Measurements from ENCODE around the gene LMO4. TPM values are rescaled to one million over a fixed set of nuclear protein-coding genes. Genes with fewer than 3 reads are reported as not detected.

LMO4 gene
- total RNA-seq, 1 donor from 2014 or later, result 42.9 TPM

DNA sequence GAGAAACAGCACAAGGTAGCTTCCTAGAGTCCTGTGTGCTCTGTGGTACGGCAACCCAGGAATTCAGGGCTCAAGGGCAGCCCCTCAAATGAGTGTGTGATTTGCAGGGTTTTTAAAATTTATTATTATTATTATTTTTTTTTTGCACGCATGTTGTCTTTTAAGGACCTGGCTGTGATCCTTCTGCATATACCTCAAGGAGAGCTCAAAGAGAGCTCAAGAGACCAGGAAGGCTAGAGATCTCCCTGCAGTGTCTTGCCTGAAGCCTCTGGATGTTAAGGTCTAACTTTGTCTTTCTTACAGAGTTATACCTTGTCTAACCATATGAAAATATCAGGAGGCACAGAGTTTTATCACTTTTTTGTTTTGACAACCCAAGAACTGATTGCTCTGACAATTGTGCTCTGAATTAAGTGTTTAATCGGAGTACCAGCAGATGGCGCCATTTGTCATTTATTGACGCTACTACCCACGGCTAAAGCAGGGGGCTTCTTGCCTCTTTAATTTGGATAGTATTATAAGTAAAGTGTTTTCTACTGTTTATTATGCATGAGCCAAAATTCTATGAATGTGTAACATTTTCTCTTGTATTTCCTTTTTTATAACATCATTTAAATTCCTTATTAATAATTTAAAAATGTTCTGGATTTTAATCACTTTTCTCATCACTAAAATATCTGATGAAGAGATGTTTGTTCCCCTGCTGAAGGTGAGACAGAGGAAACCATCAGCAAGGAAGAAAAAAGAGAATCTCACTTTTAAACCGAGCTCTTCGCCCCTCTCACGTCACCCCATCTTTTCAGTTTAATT, 35.8 kb upstream of the LMO4 start:
- H3K4me1 Mint-ChIP-seq (ENCODE audit: low read depth, unreplicated experiment), result peaks cover 11% of the 10 kb centered on the region
- no peak overlapping the region for H3K27ac ChIP-seq (ENCODE audit: low read depth, low read length)
- H3K4me3 Mint-ChIP-seq (ENCODE audit: unreplicated experiment), result no peak overlapping the region
- peak; percentile 27 for DNase-seq (ENCODE audit: low read depth)
- H3K4me3 ChIP-seq (ENCODE audit: insufficient read depth, low read depth, low read length), result no peak overlapping the region
- no peak overlapping the region for H3K9ac ChIP-seq (ENCODE audit: low read length)
- no peak overlapping the region for H2AFZ ChIP-seq (ENCODE audit: low read depth, low read length)
- H4K20me1 ChIP-seq (ENCODE audit: insufficient read depth, low read length), result no peaks in the 10 kb centered on the region
- FAIRE-seq, result no peak
- H3K27me3 Mint-ChIP-seq (ENCODE audit: low read depth, unreplicated experiment), result no peaks in the 10 kb centered on the region
- peaks cover 3% of the 10 kb centered on the region for H3K4me1 ChIP-seq (ENCODE audit: insufficient read depth, low read length)
- H3K27ac Mint-ChIP-seq (ENCODE audit: unreplicated experiment), result no peak overlapping the region
- H3K4me2 ChIP-seq (ENCODE audit: low read length), result no peak overlapping the region
- H3K9me3 Mint-ChIP-seq (ENCODE audit: unreplicated experiment), result peaks cover 2% of the 10 kb centered on the region
- H3K27me3 ChIP-seq (ENCODE audit: insufficient read depth, low read length), result no peaks in the 10 kb centered on the region
- TF ChIP-seq CTCF (IDR thresholded peaks at IDR 0.05; ENCODE audit: insufficient read depth, low read depth, low read length) (peak; percentile 82), EZH2 (IDR thresholded peaks at IDR 0.05; ENCODE audit: insufficient read depth, low read length) (no peak)
- H3K36me3 ChIP-seq (ENCODE audit: insufficient read depth, low read length), result no peaks in the 10 kb centered on the region
- no peaks in the 10 kb centered on the region for H3K9me3 ChIP-seq (ENCODE audit: insufficient read depth, low read depth, low read length)
- H3K79me2 ChIP-seq (ENCODE audit: insufficient read depth, low read length), result no peaks in the 10 kb centered on the region
- peaks cover 1% of the 10 kb centered on the region for H3K36me3 Mint-ChIP-seq (ENCODE audit: low read depth, unreplicated experiment)

DNA sequence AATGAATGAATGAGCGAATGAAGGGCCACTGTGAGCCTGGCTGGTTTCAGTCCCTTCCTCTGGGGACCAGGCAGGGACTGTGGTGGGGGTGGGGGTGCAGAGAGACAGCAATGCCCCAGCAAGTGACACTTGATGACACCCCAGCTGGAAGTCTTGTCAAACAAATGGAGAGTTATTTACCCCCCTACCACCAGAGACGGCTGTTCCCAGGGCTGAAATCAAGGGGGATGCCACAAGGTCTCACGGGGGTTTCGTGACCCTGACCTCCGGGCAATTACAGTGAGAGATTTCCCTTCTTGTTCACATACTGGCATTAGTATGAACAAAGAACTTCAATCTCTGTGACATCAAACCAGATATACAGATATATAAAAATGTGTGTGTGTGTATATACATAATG, 34.0 kb upstream of the LMO4 start:
- TF ChIP-seq EZH2 (IDR thresholded peaks at IDR 0.05; ENCODE audit: insufficient read depth, low read length), result no peak
- Mint-ChIP-seq H3K27ac (ENCODE audit: unreplicated experiment) (no peak overlapping the region), H3K9me3 (ENCODE audit: unreplicated experiment) (peaks cover 2% of the 10 kb centered on the region), H3K36me3 (ENCODE audit: low read depth, unreplicated experiment) (peaks cover 1% of the 10 kb centered on the region), H3K27me3 (ENCODE audit: low read depth, unreplicated experiment) (peaks cover 3% of the 10 kb centered on the region), H3K4me1 (ENCODE audit: low read depth, unreplicated experiment) (peaks cover 11% of the 10 kb centered on the region), H3K4me3 (ENCODE audit: unreplicated experiment) (no peak overlapping the region)
- H4K20me1 ChIP-seq (ENCODE audit: insufficient read depth, low read length), result no peaks in the 10 kb centered on the region
- no peaks in the 10 kb centered on the region for H3K79me2 ChIP-seq (ENCODE audit: insufficient read depth, low read length)
- FAIRE-seq, result no peak
- H2AFZ ChIP-seq (ENCODE audit: low read depth, low read length), result no peak overlapping the region
- H3K36me3 ChIP-seq (ENCODE audit: insufficient read depth, low read length), result no peaks in the 10 kb centered on the region
- no peak for DNase-seq (ENCODE audit: low read depth)
- peaks cover 3% of the 10 kb centered on the region for H3K4me1 ChIP-seq (ENCODE audit: insufficient read depth, low read length)
- H3K9ac ChIP-seq (ENCODE audit: low read length), result no peak overlapping the region
- H3K27me3 ChIP-seq (ENCODE audit: insufficient read depth, low read length), result no peaks in the 10 kb centered on the region
- H3K9me3 ChIP-seq (ENCODE audit: insufficient read depth, low read depth, low read length), result no peaks in the 10 kb centered on the region
- H3K4me3 ChIP-seq (ENCODE audit: insufficient read depth, low read depth, low read length), result no peak overlapping the region
- no peak overlapping the region for H3K4me2 ChIP-seq (ENCODE audit: low read length)
- no peak overlapping the region for H3K27ac ChIP-seq (ENCODE audit: low read depth, low read length)

DNA sequence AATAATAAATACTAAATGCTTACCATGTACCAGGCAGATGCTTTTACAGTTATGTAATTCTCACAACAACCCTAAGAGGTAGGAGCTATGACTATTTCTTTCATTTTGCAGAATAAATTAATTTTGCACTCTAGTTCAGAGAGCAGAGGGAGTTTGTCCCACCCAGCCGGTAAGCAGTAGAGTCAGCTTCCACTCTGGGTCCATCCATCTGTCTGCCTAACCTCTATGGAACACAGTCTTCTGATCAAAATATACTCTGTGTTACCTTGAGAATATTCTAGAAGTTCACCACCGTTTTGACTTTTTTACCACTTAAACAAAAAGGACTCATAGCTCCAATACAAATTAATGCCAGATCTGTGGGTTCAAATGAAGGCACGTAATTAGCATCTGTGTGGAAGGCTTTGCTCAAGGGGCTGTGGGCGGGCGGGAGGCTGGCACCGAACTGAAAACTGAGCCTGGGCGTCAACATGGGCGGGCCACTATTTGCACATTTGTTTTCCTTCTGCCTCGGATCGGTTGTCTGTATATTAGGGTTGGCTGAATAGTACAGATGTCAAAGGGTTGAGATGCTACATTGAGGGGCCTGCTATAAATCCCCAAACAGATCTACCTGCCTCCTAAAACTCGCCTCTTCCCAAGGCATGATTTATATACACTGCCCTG, 33.1 kb upstream of the LMO4 start:
- TF ChIP-seq CTCF (IDR thresholded peaks at IDR 0.05; ENCODE audit: insufficient read depth, low read depth, low read length) (no peak), EZH2 (IDR thresholded peaks at IDR 0.05; ENCODE audit: insufficient read depth, low read length) (no peak)
- peaks cover 3% of the 10 kb centered on the region for H3K4me1 ChIP-seq (ENCODE audit: insufficient read depth, low read length)
- peaks cover 11% of the 10 kb centered on the region for H3K4me1 Mint-ChIP-seq (ENCODE audit: low read depth, unreplicated experiment)
- DNase-seq (ENCODE audit: low read depth) (no peak), FAIRE-seq (no peak)
- H4K20me1 ChIP-seq (ENCODE audit: insufficient read depth, low read length), result no peaks in the 10 kb centered on the region
- no peak overlapping the region for H3K4me2 ChIP-seq (ENCODE audit: low read length)
- H3K9ac ChIP-seq (ENCODE audit: low read length), result no peak overlapping the region
- H3K79me2 ChIP-seq (ENCODE audit: insufficient read depth, low read length), result no peaks in the 10 kb centered on the region
- no peak overlapping the region for H3K4me3 Mint-ChIP-seq (ENCODE audit: unreplicated experiment)
- H3K27me3 ChIP-seq (ENCODE audit: insufficient read depth, low read length), result no peaks in the 10 kb centered on the region
- H3K36me3 ChIP-seq (ENCODE audit: insufficient read depth, low read length), result no peaks in the 10 kb centered on the region
- H3K27ac Mint-ChIP-seq (ENCODE audit: unreplicated experiment), result no peak overlapping the region
- no peak overlapping the region for H2AFZ ChIP-seq (ENCODE audit: low read depth, low read length)
- no peak overlapping the region for H3K4me3 ChIP-seq (ENCODE audit: insufficient read depth, low read depth, low read length)
- peaks cover 2% of the 10 kb centered on the region for H3K9me3 Mint-ChIP-seq (ENCODE audit: unreplicated experiment)
- peaks cover 3% of the 10 kb centered on the region for H3K27me3 Mint-ChIP-seq (ENCODE audit: low read depth, unreplicated experiment)
- H3K27ac ChIP-seq (ENCODE audit: low read depth, low read length), result no peak overlapping the region
- peaks cover 1% of the 10 kb centered on the region for H3K36me3 Mint-ChIP-seq (ENCODE audit: low read depth, unreplicated experiment)
- H3K9me3 ChIP-seq (ENCODE audit: insufficient read depth, low read depth, low read length), result no peaks in the 10 kb centered on the region
